Stimulated activated CD4-positive, alpha-beta T cell treated with anti-CD3 and anti-CD28 coated beads, Interleukin-1b, Interleukin-23, amount 100 ng/mL, for 24 hours (primary cell): ENCODE data around the gene CORO2B.
"Not testable (repeated sequence)": the region's sequence is repeated elsewhere in the genome, so short reads cannot be mapped to it uniquely, and the experiment has no call there.

Experiments used
- DNase-seq, 4 experiments: peaks; one replicate each; pipeline ENCODE4 v3.0.0-alpha.2; 2020; ENCODE audit warnings: low read depth in 4 of 4, low spot score in 1 of 4

Gene CORO2B

DNA sequence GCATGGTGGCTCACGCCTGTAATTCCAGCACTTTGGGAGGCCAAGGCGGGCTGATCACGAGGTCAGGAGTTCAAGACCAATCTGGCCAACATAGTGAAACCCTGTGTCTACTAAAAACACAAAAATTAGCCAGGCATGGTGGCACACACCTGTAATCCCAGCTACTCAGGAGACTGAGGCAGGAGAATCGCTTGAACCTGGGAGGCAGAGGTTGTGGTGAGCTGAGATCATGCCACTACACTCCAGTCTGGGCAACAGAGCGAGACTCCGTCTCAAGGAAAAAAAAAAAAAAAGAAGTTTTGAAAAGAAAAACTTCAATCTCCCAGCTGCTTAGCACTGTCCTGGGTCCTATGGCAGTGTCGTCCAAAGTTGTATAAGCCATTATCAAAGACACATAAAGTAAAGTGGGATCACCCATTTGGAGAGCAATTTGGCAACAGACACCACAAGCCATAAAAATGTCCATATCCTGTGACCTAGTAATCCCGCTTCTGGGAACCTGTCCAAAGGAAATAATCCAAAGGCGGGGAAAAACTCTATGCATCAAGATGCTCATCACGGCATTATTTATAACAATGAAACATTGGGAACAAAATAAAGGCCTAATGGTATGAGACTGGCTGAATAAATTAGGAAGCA, 26.2 kb downstream of the CORO2B start:
- not testable (repeated sequence) for DNase-seq

DNA sequence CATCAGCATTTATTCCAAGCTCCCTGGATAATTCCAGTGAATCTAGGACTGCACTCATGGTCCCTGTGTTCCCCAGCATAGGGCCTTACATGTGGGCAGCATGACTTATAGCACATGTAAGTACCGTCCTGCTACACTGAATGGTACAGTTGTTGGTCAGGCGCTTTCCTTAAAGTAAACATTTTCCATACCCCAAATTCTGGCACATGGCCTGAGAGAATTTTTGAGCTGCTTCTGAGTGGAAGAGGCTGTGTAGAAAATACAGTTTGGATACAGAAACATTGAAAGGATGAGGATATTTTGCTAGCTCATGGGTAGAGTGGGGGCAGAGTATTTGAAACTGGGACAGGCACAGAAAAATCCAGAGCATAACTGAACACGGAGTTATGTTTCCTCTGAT, 27.6 kb downstream of the CORO2B start:
- no peak for DNase-seq

DNA sequence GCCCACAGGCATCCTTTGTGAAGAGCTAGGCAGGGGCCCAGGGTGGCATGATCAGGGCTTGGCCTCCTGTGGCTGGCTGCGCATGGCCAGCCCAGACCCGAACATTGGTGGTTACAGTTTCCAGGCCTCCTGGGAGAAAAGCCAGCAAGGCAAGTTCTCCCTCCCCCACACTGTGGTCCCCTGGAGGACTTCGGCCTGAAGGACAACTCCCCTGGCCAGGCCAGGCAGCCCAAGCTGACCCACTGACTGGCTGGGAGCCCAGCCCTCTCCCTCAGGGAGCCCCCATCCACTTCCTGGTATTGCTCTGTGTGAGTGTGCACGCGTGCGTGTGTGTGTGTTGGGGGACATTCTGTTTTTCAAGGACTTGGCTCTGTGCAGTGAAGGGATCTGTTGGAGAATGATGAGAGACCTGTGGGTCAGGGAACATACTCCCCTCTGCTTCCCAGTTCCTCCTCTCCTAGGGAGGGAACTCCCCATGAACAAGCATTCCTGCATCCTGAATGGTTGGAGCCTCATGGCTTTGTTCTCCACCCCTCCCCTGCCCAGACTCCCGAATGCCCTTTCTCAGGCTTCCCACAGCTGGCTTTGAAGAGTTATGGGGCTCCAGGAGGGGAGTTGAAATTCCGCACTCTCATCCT, 29.5 kb downstream of the CORO2B start:
- no peak for DNase-seq

GRCh38 chr15:68608844-68609232, 30.0 kb downstream of the CORO2B start:
- no peak for DNase-seq

- no peak for DNase-seq
Observed at GRCh38 chr15:68609629-68610028, 30.8 kb downstream of the CORO2B start.

DNA sequence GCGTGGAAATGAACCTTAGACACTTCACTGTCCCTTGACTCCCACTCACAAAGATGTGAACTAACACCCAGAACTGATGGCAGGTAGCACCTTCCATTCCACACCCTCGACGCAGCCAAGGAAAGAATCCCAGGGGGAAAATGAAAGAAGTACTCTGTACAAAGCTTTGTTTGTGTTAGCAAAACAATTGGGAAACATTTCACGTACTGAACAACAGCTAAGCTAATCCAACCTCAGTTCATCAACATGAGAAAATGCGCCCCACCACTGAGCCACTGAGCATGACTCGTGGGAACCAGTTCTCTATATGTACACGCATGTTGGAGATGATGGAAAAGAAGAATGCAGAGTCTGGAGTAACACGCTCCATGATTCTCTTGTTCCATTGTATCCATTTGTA, 32.0 kb downstream of the CORO2B start:
- no peak for DNase-seq

GRCh38 chr15:68612503-68612902, 33.7 kb downstream of the CORO2B start:
- DNase-seq: no peak

- DNase-seq: no peak
Observed at GRCh38 chr15:68612979-68613740, 34.4 kb downstream of the CORO2B start.

DNA sequence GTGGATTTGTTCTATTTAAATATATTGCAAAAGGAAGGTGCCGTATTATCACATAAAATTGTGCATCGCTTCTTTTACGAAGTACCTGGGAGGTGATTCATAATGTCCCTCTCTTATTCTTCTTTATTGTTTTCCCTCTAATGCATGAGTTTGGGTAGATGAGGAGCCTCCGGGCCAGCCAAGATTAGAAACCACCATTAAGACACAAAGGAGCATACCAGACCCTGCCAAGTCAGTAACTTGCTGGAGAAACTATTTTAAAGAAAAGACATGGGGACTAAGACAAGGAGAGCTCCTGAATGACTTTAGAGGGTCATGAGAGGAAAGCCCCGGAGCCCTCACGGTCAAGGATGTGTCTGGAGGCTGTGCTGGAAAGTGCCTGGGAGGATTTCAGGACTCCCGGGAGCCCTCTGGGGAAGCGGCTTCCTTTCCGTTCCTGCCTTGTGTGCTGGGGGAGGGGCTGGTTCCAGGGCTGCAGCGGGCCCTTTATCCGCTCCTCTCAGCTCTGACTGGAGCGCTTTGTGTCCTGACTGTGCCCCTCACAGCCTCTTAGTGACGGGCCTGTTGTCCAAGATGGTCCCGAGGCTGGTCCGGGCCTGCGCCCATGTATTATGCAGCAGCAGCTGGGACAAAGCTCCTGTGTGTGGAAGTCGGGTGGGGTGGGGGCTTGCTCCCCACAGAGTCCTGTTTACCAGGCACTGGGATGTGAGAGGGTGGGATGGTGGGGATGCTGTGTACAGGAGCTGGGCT, 35.7 kb downstream of the CORO2B start:
- no peak for DNase-seq

DNA sequence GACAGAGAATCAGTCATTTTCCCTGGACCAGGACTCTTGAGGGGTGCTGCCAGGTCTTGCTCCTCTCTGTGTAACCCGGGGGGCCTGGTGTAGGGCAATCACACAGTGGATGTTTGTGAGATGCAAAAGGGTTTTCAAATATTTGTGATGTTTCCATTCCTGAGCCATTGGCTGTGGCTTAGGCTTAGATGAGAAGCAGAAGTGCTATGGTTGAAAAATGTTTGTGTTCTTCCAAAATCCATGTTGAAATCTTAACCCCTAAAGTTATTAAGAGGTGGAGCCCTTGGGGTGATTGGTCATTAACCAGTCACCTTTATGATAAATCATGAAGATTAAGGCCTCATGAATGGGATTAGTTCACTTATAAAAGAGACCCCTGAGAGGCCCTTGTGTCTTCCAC, 36.5 kb downstream of the CORO2B start:
- no peak for DNase-seq

DNA sequence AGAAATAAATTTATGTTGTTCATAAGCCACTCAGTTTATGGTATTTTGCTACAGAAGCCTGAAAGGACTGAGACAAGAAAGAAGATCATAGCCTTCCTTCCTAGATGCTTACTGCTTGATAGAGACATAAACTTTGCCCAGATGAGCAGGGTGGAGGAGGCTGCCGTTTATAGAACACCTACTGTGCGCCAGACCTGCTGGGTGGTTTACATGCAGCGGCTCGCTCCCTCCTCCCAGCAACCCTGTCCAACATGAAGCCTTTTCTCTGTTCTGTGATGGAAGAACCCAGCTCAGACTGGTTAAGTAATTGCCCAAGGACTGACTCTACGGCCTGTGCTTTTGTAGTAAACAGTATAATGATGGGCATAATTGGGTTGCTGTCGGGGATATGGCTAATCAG, 37.0 kb downstream of the CORO2B start:
- DNase-seq: no peak

DNA sequence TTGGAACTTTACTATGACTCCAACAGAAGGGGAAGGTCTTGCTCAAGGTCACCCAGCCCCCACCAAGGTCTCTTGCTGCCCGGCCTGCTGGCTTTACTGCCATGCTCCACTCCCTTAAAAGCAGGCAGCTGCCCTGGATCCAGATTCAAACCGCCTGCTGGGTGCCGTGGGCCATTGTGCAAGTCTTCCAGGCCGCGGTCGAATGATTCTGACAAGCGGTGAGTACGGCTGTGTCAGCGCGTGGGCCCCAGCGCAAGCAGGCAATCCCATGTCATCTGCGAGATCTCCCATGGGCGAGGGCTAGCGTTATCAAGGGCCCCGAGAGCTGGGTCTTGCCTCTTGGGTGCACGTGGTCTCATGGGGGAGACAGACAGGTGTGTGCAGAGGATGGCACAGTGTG, 37.6 kb downstream of the CORO2B start:
- no peak for DNase-seq

GRCh38 chr15:68617001-68617400, 38.2 kb downstream of the CORO2B start:
- no peak for DNase-seq

GRCh38 chr15:68617777-68618176, 39.0 kb downstream of the CORO2B start:
- DNase-seq: no peak

GRCh38 chr15:68618394-68618793, 39.6 kb downstream of the CORO2B start:
- DNase-seq: no peak

DNA sequence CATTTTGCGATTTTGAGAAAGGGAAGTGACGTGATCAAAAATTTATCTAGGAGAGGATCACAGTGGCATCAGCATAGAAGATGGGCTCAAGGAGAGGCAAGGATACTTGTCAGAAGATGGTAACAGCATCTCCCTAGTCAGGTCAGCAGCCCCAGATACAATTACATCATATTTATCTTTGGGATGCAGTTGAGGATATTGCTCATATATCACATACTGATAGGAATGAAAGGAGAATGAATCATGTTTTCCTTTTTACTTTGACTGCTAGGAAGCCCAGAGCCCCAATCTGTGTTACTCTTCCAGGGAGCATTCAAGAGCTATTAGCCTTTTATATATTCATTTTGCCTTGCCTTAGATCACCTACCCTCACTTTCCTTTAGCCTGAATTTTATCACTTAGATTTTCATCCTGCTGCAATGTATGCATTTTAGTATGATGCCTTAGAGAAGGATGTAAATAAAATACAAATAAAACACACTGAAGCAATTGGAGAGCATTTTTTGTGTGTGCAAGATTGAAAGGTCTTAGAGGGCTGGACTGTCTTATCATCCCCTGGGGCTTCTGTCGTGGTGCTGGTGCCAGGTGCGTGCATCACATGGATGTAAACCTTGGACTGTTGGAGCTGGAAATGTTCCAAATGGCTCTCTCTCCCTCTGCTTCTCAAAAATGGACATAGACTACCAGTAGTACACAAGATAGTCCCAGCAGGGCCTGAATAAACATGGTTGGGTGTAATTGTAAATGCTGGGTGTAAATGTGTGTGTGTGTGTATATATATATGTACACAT, 40.3 kb downstream of the CORO2B start:
- DNase-seq: no peak

GRCh38 chr15:68620721-68621527, 42.1 kb downstream of the CORO2B start:
- DNase-seq: no peak

DNA sequence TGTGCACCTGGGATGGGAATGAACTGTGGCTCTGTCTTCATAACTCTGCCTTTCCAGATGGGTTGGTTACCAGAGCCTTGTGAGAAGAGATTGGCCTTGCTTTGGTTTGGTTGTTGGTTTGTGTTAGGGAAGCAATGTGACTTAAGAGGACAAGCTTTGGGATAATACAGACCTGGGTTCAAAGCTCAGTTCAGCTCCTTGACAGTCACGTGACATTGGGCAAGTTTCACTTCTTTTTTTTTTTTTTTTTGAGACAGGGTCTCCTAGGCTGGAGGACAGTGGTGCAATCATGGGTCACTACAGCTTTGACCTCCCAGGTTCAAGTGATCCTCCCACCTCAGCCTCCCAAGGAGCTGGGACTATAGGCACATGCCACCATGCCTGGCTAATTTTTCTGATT, 42.7 kb downstream of the CORO2B start:
- DNase-seq: no peak

- no peak for DNase-seq
Observed at GRCh38 chr15:68623301-68623892, 44.6 kb downstream of the CORO2B start.

- DNase-seq: no peak
Observed at GRCh38 chr15:68625853-68626252, 47.1 kb downstream of the CORO2B start.
